Astrocyte of the hippocampus (primary cell): ENCODE results near the gene TBC1D16.
"Not testable (repeated sequence)": the region's sequence is repeated elsewhere in the genome, so short reads cannot be mapped to it uniquely, and the experiment has no call there.

ENCODE experiments used
- DNase-seq: peaks from one replicate; pipeline ENCODE4 v3.0.0; 2011; ENCODE audit warnings: low read depth, low spot score

Gene TBC1D16

GRCh38 chr17:79915850-79916430, 119.7 kb downstream of the TBC1D16 start:
- no peak for DNase-seq

DNA sequence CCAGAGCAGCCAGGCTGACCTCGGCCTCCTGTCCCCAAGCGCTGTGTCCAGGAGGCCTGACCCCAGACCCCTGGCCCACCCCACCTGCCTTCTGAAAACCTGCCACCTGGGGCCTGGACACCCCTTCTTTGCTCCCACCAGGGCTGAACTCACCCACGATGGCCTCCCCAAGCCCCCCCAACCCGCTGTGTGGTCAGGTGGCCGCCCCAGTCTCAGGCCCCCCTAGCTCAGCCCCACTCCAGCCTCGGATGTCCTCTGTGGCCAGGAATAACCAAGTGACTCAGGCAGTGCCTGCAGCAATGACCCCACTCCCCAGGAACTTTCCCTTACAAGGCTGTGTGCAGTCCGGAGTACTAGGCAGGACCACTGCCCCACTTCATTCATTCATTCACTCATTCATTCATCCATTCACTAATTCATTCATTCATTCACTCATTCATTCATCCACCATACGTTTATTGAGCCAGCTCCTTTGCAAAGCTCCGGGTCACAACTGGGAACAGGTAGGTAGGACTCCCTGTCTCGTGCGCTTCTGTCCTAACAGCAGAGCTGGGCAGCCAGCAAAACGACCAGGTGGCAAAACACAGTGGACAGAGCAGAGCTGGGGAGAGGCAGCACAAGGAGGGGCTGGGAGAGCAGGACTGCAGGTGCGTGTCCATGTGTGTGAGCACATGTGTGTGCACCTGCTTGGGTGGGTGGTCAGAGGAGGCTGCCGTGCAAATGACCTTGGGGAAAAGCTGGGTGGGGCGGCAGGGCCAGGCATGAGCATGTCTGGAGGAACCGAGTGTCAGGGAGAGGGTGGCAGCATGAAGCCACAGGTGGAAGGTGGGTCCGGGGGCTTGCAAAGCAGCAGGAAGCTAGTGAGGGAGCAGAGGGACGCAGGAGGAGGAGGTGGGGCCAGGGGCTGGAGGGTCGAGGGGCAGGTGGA, 120.6 kb downstream of the TBC1D16 start:
- no peak for DNase-seq

DNA sequence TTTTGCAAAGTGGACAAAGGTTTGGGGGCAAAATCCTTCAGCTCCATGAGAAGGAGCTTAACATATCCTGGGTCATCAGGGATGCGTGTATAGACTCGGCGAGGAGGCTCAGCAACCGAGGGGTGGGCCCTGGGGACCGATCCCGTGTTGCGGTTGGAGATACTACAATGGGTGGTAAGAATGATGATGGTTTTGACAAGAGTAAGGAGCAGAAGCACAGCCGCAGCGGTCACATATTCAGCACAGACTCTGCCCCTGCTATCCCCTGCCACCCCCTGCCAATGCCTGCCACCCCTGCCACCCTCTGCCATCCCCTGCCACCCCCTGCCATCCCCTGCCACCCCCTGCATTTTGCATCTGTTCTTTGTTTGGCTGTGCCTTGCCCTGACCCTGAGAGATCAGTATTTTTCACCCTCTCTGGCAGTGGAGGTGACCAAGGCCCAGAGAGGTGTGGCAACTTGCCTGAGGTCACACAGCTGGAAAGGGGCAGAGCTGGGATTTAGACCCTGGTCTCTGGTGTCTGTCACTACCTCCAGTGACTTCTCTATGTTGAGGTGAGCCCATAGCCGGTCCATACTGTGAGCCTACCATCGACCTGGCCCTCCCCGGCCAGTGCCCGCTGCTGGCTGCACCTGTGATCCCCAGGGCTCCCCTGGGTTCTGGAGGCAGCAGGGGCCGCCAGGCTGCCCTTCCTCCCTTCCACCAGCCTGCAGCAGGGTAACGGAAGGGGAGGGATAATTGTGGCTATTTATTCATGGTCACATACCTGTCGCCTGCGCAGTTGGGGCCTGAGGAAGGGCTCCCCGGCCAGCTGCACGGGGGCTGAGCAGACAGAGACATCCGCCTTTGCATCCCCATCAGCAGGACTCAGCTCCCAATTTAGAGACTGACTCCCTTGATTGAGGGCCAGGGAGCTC, 121.5 kb downstream of the TBC1D16 start:
- no peak for DNase-seq

GRCh38 chr17:79913451-79913850, 122.2 kb downstream of the TBC1D16 start:
- no peak for DNase-seq

GRCh38 chr17:79912552-79913330, 122.9 kb downstream of the TBC1D16 start:
- no peak for DNase-seq

GRCh38 chr17:79911430-79912399, 124.0 kb downstream of the TBC1D16 start:
- no peak for DNase-seq

- no peak for DNase-seq
These were observed 124.7 kb downstream of the TBC1D16 start for GRCh38 chr17:79910985-79911361.

DNA sequence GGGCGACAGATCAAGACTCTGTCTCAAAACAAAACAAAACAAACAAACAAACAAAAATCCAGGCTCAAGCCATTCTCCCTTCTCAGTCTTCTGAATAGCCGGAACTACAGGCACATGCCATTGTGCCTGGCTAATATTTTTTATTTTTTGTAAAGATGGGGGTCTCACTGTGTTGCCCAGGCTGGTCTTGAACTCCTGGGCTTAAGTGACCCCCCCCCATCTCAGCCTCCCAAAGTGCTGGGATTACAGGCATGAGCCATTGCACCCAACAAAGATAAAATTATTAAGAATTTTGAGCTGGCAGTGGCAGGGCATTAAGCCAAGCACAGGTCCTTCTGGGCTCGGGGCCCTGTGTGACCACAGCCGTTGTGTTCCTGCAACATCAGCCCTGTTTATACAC, 126.6 kb downstream of the TBC1D16 start:
- no peak for DNase-seq

DNA sequence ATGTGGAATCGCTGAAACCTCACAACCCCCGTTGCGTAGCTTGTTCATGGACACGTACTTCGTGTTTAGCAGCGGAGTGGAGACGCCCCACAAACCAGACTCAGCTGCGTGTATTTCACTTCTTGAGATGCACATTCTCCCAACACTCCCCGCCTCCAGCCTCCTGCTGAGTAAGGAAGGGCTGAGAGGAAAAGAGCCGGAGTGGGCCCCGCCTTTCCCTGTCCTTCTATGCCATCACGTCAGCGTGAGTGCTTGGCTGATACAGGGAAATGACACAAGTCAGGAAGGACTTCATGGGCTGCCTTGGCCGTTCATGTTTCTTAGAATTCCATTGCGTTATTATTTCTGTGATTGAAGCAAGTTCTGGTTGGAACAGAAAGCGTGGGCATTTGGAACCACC, 127.8 kb downstream of the TBC1D16 start:
- no peak for DNase-seq

GRCh38 chr17:79907217-79907715, 128.4 kb downstream of the TBC1D16 start:
- no peak for DNase-seq

GRCh38 chr17:79905832-79906231, 129.8 kb downstream of the TBC1D16 start:
- DNase-seq, result no peak

- no peak for DNase-seq
These were observed 130.8 kb downstream of the TBC1D16 start for GRCh38 chr17:79904865-79905264.

- no peak for DNase-seq
These were observed 133.4 kb downstream of the TBC1D16 start for GRCh38 chr17:79902146-79902791.

- no peak for DNase-seq
These were observed 134.5 kb downstream of the TBC1D16 start for GRCh38 chr17:79901131-79901530.

DNA sequence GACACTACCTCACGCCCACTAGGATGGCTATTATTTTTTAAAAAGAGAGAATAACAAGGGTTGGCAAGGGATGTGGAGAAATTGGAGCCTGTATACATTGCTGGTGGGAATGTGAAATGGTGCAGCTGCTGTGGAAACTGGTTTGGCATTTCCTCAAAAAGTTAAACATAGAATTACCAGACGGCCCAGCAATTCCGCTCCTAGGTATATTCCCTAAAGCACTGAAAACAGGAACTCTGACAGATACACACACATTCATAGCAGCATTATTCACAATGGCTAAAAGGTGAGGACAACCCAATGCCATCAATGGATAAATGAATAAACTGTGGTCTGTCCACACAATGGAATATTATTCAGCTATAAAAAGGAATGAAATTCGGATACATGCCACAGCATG, 136.1 kb downstream of the TBC1D16 start:
- DNase-seq, result no peak

GRCh38 chr17:79897243-79898063, 138.2 kb downstream of the TBC1D16 start:
- DNase-seq, result no peak

- DNase-seq, result not testable (repeated sequence)
These were observed 142.2 kb downstream of the TBC1D16 start for GRCh38 chr17:79893457-79893856.

DNA sequence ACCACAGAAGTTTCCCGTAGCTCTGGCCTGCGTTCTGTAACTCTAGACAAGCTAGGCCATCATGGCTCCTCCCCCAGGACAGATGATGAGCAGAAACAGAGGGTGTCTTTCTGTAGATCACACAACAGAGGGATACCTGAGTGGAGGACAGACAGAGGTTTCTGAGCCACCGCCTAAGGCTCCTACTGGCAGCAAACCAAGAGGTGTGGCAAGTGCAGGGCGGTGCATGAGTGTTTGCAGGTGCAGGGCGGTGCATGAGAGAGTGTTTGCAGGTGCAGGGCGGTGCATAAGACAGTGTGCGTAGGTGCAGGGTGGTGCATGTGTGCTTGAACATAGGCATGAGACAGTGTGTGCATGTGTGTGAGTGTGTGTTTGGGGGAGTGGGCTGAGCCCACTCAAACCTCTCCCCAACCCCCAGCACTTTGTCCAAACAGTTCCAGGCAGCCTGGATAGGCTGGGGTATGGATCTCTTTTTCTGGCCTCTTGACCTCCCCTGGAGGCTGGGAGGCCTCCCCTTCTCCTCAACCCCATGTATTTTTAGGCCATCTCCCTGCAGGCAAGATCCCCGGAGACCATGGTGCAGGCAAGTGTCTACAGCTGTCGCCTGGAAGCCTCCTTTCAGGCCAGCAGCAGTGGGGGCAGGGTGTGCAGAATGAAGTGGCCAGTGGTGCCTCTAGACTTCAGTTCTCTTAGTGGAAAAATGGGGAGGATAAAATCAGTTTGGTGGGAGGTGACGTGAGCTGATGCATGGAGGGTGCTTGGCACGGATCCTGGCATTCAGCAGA, 143.0 kb downstream of the TBC1D16 start:
- no peak for DNase-seq
